Activated CD4-positive, alpha-beta T cell treated with anti-CD3 and anti-CD28 coated beads for 48 hours (primary cell): Measurements from ENCODE around the gene HOXA3.

Experiments
- DNase-seq: peaks from one replicate; pipeline ENCODE4 v3.0.0-alpha.2; 2020

HOXA3 gene

DNA sequence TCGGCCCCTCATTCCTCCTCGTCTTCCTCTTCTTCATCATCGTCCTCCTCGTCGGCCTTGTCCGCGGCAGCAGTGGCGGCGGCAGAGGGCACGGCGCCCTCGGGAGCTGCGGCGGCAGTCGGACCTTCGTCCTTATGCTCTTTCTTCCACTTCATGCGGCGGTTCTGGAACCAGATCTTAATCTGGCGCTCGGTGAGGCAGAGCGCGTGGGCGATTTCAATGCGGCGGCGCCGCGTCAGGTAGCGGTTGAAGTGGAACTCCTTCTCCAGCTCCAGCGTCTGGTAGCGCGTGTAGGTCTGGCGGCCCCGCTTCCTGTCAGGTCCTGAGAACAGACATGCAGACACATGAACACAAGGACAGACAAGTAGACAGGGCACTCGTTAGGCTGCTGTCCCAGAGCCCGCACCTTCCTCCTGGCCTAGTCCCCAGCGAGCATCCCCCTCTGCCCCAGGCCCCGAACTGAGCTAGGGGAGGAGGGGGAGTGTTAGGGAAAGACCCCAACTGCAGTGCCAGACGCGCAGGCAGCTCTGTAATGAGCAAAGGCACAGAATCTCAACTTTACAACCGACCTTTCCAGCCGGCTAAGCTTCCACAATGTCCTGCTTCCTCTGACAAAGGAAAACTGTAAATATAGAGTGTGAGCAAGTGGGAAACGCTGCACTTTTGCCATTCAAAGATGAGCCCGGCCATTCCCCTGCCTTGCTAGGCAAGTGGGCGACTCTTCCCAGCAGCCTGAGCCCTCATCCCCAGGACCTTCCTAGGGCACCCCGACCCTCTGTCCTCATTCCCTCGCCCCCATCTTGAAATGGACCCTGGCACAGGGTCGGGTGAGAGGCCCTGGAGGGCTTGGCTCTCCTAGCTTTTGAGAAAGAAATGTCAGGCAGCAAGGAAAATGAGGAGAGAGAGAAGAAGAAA is 2.8 kb upstream of the HOXA3 start:
- DNase-seq = peak; percentile 62

- no peak for DNase-seq
These were observed 2.0 kb upstream of the HOXA3 start for GRCh38 chr7:27154369-27154768.

DNA sequence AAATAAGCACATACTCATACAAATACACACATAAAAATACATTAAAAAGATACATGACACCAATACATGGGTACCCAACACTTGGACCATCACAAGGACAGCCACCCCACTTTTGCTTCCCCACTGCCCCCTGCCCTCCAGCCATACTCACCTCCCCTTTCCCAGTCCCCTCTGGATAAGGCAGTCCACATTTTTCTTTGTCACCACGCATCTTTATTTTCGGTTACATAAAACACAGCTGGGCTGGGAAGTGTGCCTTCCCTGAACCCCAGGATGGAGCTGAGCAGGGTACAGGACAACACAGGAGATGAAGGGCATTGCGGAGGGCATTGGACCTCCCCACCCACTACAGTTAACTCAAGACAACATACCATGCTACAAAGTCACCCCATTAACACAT is 1.1 kb upstream of the HOXA3 start:
- no peak for DNase-seq

GRCh38 chr7:27152816-27153442 is 546 bp upstream of the HOXA3 start:
- DNase-seq = no peak

DNA sequence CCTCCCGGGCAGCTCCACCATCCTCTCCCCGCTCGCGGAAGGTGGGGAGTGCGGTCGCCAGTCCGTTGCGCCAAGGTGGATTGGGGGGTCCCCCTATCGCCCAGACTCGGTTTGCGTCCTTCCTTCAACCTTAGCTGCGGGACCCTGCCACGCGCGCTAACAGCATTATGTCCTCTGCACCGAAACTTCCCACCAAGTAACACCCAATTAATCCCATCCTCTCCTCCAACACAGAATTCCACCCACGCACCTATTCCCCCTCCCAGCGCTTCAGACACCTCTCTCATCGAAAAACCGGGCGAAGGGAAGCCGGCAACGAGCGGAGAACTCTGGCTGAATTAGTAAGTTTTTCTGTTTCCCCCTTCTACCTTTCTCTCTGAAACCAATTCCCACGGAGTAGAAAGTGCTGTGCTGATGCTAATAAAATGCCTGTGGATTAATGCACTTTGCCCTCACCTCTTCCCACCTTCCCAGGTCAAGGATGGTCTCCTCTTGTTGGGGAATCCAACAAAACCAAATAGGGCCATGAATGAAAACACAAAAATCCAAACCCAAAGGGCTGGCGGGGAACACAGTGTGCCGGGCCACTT is 947 bp downstream of the HOXA3 start:
- DNase-seq = no peak

- DNase-seq = peak; percentile 77
These were observed 1.6 kb downstream of the HOXA3 start for GRCh38 chr7:27150568-27151340.

DNA sequence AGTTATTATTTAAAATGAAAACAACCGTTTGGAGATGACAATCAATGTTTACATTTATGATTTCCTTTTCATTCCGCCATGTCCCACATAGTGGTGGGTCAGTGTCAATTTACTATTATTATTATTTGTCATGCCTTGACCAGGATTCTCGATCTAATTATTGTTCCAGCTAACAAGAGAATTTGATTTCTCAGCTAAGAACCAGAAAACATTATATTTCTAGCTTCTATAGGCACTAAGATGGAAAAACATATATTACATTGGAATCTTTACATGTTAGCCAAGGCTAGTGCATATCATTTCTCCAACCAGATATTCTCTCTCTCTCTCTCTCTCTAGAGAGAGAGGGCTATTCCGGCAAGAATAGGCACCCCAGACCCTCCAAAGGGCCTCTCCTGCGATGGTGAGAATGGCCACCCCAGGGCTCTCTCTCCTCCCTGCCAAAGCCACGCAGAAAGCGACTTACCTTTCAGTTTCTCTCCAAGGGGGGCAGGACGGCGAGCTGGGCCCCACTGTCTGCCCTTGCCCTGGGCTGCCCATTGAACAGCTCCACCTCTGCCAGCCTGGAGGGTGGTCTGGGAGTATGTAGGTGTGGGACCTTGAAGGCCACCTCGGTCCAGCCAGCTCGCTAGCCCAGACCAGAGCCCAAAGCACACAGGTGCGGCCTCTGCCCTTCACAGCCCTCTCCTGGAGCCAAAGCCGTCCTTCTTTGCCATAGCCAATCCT is 2.4 kb downstream of the HOXA3 start:
- DNase-seq = no peak

GRCh38 chr7:27148756-27149641 is 3.4 kb downstream of the HOXA3 start:
- no peak for DNase-seq

DNA sequence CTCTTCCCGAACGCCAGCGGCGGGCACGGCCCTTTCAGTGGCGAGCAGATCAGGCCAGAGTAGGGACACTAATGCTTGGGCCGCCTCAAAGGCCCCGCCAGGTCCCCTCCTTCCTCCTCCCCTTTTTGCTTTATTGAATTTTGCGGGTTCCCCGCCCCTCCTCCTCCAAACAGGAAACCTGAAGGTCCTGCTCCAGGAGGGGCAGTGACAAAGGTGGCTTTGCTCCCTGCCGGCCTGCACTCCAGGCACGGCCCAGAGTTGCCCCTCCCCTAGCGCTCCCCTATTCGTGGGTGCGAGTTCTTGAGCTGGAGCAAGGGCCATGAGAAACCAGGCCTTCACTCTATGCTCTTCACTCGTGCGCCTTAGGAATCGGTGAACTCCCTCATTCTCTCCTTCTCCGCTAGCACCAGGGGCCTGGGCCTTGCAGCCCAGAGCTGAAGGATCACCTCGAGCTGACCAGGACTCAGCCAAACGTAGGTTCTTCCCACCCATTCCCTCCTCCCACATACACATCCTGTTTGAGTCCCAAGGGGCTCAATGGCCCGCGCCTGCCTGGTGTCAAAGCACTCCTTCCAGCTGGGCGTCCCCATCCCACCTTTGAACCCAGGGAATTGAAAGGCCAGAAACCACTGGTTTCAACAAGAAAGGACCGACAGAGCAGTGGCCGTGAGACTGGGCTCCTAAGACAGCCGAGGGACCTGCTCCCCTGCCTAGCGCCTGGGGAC is 4.2 kb downstream of the HOXA3 start:
- DNase-seq = no peak

GRCh38 chr7:27147199-27148030 is 5.0 kb downstream of the HOXA3 start, which contains the start of gene HOXA6:
TSS of gene HOXA6 (minus strand) at chr7:27147774. CDS start at chr7:27147749, 25 bp downstream.
- no peak for DNase-seq

GRCh38 chr7:27146491-27147198 is 5.7 kb downstream of the HOXA3 start:
- no peak for DNase-seq

- DNase-seq = no peak
These were observed 6.4 kb downstream of the HOXA3 start for GRCh38 chr7:27145914-27146412.

DNA sequence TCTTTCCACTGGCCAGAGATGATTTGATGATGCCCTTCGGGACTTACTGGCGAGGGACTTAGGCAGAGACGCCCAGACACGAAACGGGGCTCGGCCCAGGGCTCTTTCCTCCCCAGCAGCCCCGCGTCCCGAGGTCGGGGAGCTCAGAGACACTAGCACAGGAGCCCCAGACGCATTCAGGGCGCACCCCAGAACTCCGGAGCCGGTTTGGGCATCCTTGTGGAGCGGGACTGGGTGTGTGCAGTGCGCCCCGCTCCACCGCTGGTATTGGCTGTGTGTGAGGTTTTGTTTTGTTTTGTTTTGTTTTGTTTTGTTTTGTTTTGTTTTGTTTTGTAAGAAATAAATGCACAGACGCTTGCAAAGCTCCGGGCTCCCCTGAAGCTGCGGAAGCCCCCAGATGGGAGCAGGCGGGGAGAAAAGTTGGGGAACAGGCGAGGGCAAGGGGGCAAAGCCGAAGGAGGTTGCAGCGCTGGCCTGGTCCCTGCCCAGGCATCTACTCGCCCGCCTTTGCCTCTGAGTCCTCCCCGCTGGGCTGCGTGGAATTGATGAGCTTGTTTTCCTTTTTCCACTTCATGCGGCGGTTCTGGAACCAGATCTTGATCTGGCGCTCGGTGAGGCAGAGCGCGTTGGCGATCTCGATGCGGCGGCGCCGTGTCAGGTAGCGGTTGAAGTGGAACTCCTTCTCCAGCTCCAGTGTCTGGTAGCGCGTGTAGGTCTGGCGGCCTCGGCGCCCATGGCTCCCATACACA is 7.0 kb downstream of the HOXA3 start:
- no peak for DNase-seq

DNA sequence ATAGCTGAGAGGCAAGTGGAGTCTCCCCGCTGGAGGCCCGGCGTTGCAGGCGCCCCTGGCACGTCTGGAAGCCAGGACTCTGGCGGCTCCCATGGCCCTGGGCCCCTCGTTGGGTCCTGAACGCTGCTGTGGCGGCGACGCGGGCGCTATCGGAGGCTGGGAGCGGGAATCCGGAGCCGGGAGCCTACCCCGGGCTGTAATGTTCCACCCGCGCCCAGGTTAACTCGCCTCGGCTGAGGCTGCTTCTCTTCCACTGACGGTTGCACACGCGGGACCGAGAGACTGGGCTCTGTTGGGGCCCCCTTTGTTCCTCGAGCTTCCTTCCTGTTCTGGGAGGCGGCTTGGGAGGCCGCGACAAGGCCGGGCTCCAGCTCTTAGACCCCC is 7.6 kb downstream of the HOXA3 start:
- DNase-seq = no peak

DNA sequence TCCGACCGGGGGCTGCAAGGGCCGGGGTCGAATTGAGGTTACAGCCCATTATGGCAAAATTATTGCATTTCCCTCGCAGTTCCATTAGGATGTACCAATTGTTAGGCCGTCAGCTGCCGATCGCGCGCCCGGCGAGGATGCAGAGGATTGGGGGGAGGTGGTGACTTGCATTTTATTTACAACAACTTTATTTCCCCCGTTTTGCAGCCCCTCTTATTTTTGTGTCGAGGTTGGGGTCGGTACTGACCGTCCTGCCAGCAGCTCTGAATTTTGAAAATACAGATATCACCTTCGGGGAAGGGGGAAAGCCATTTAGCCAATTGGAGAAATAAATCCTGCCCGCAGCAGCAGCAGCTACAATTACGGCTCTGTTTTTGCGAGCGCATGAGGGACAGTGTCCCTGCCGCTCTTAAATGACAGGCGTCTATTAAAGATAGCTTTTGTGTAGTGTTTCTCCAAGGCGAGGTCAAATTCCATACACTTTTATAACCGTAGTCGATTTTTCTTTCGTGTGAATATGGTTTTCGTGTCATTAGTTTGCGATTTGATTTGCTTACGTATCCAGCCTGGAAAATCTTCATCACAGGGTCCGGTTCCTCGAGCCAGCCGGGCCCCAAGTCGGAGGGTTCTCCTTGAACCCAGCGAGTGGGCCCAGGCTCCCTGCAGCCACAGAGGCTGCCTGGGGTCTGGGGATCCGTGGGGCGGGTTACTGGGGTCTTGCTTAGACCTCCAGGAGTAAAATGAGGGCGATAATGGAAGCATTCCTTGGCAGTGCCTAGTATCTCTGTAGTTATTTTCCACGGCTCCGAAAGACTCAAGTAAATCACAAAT is 8.2 kb downstream of the HOXA3 start:
- no peak for DNase-seq

GRCh38 chr7:27143023-27143949 is 9.1 kb downstream of the HOXA3 start, which contains the start of gene HOXA5:
TSS of gene HOXA5 (minus strand) at chr7:27143681. CDS start at chr7:27143607, 74 bp downstream.
- DNase-seq = no peak
